Measurements from ENCODE around the gene TNRC6B. TPM values are rescaled to one million over a fixed set of nuclear protein-coding genes. Genes with fewer than 3 reads are reported as not detected.
"Not testable (repeated sequence)": the region's sequence is repeated elsewhere in the genome, so short reads cannot be mapped to it uniquely, and the experiment has no call there.

TNRC6B gene
- total RNA-seq, 1 donor from 2014 or later: 38.2 TPM

GRCh38 chr22:40181323-40181722, 3.6 kb downstream of the TNRC6B start:
- DNase-seq (ENCODE audit: extremely low read depth, low read depth, low spot score): no peak

GRCh38 chr22:40182231-40182835, 4.6 kb downstream of the TNRC6B start:
- DNase-seq (ENCODE audit: extremely low read depth, low read depth, low spot score): no peak

GRCh38 chr22:40183029-40183581, 5.4 kb downstream of the TNRC6B start:
- DNase-seq (ENCODE audit: extremely low read depth, low read depth, low spot score): peak; percentile 71

GRCh38 chr22:40183603-40184002, 5.9 kb downstream of the TNRC6B start:
- DNase-seq (ENCODE audit: extremely low read depth, low read depth, low spot score): not testable (repeated sequence)

- DNase-seq (ENCODE audit: extremely low read depth, low read depth, low spot score): no peak
These were observed 9.7 kb downstream of the TNRC6B start for GRCh38 chr22:40187389-40187788.

GRCh38 chr22:40189997-40190396, 12.3 kb downstream of the TNRC6B start:
- no peak for DNase-seq (ENCODE audit: extremely low read depth, low read depth, low spot score)

- no peak for DNase-seq (ENCODE audit: extremely low read depth, low read depth, low spot score)
These were observed 12.8 kb downstream of the TNRC6B start for GRCh38 chr22:40190501-40190900.

- DNase-seq (ENCODE audit: extremely low read depth, low read depth, low spot score): no peak
These were observed 16.0 kb downstream of the TNRC6B start for GRCh38 chr22:40193429-40194421.

GRCh38 chr22:40194656-40195055, 16.9 kb downstream of the TNRC6B start:
- no peak for DNase-seq (ENCODE audit: extremely low read depth, low read depth, low spot score)

- DNase-seq (ENCODE audit: extremely low read depth, low read depth, low spot score): no peak
These were observed 19.1 kb downstream of the TNRC6B start for GRCh38 chr22:40196628-40197360.

GRCh38 chr22:40197421-40197820, 19.7 kb downstream of the TNRC6B start:
- not testable (repeated sequence) for DNase-seq (ENCODE audit: extremely low read depth, low read depth, low spot score)

- DNase-seq (ENCODE audit: extremely low read depth, low read depth, low spot score): no peak
These were observed 21.0 kb downstream of the TNRC6B start for GRCh38 chr22:40198733-40199132.

GRCh38 chr22:40199223-40199622, 21.5 kb downstream of the TNRC6B start:
- DNase-seq (ENCODE audit: extremely low read depth, low read depth, low spot score): no peak

GRCh38 chr22:40199852-40200251, 22.1 kb downstream of the TNRC6B start:
- DNase-seq (ENCODE audit: extremely low read depth, low read depth, low spot score): no peak

- DNase-seq (ENCODE audit: extremely low read depth, low read depth, low spot score): no peak
These were observed 23.2 kb downstream of the TNRC6B start for GRCh38 chr22:40200795-40201530.

- DNase-seq (ENCODE audit: extremely low read depth, low read depth, low spot score): no peak
These were observed 24.7 kb downstream of the TNRC6B start for GRCh38 chr22:40202225-40202944.

GRCh38 chr22:40203572-40203971, 25.8 kb downstream of the TNRC6B start:
- no peak for DNase-seq (ENCODE audit: extremely low read depth, low read depth, low spot score)

GRCh38 chr22:40204321-40205116, 26.8 kb downstream of the TNRC6B start:
- no peak for DNase-seq (ENCODE audit: extremely low read depth, low read depth, low spot score)

GRCh38 chr22:40206561-40206960, 28.8 kb downstream of the TNRC6B start:
- DNase-seq (ENCODE audit: extremely low read depth, low read depth, low spot score): no peak
